Esophagus muscularis mucosa (tissue), 4 donors: ENCODE measurements around the gene ZNF333. TPM values are rescaled to one million over a fixed set of nuclear protein-coding genes. Genes with fewer than 3 reads are reported as not detected.

ENCODE experiments used
- DNase-seq: peaks from one replicate; pipeline ENCODE4 v3.0.0-alpha.2; 2017; ENCODE audit errors: extremely low spot score
- H3K27ac ChIP-seq, 4 donors: fragments of 200-600 bp; sonication (generic); replicated peaks in 1 of 4; 1 replicate in 3 of 4; 2 replicates in 1 of 4; pipeline ENCODE4 v1.5.1; 2016 to 2019; ENCODE audit warnings: mild to moderate bottlenecking in 1 of 4
- H3K27me3 ChIP-seq, 4 donors: fragments of 200-600 bp; sonication (generic); one replicate each; pipeline versions ENCODE4 v1.5.1 to v1.6.0; 2016 to 2019
- H3K36me3 ChIP-seq, 4 donors: fragments of 200-600 bp; sonication (generic); one replicate each; pipeline ENCODE4 v1.5.1; 2016 to 2019
- H3K4me1 ChIP-seq, 4 donors: fragments of 200-600 bp; sonication (generic); one replicate each; pipeline ENCODE4 v1.5.1; 2016 to 2019
- H3K4me3 ChIP-seq, 4 donors: fragments of 200-600 bp; sonication (generic); 1 replicate in 2 of 4; 2 replicates in 2 of 4; pipeline ENCODE4 v1.5.1; 2016 to 2019; ENCODE audit warnings: mild to moderate bottlenecking in 4 of 4, moderate library complexity in 1 of 4
- H3K9me3 ChIP-seq, 4 donors: fragments of 200-600 bp; sonication (generic); 1 replicate in 3 of 4; 2 replicates in 1 of 4; pipeline ENCODE4 v1.5.1; 2016 to 2019
- EP300 ChIP-seq: sonication (generic); formaldehyde crosslinking; IDR thresholded peaks from one replicate; pipeline ENCODE4 v1.6.1; 2017; ENCODE audit warnings: antibody characterized with exemption
- POLR2A ChIP-seq: fragments of 450-650 bp; IDR thresholded peaks from one replicate; pipeline ENCODE4 v1.6.1; 2017; ENCODE audit warnings: antibody characterized with exemption, moderate library complexity, mild to moderate bottlenecking, low read depth
- POLR2AphosphoS5 ChIP-seq, 2 donors: sonication (generic); formaldehyde crosslinking; IDR thresholded peaks; one replicate each; pipeline ENCODE4 v1.6.1; 2017; ENCODE audit warnings: antibody characterized with exemption in 2 of 2
- WGBS: methylation state at CpG from one replicate; pipeline ENCODE4 v1.1.5; 2018; 5-methylcytosine and 5-hydroxymethylcytosine counted together
- intact Hi-C: fragments of 100-400 bp; cut with DNase I; formaldehyde crosslinking; loops from one replicate; pipeline ENCODE4 v1.15.1; 2023
- total RNA-seq, 4 donors: library from RNA; depleted of rRNA; stranded (reverse); fragments of >200 nt; gene quantifications; one replicate each; pipeline versions ENCODE4 v1.1.0 to v1.2.1, GENCODE V29; 2016
- TF ChIP-seq, protein P1 (sequence below), 3 experiments: fragments of 200-600 bp in 2 of 3; fragments of 450-650 bp in 1 of 3; sonication (generic) in 2 of 3; IDR thresholded peaks; one replicate each; pipeline ENCODE4 v1.5.1; 2017 to 2019; ENCODE audit warnings: antibody characterized with exemption in 3 of 3, mild to moderate bottlenecking in 2 of 3, moderate library complexity in 1 of 3

Gene ZNF333
- 10 to 100 TPM; 14.5 to 32.9 (median 25.4) TPM for total RNA-seq

DNA sequence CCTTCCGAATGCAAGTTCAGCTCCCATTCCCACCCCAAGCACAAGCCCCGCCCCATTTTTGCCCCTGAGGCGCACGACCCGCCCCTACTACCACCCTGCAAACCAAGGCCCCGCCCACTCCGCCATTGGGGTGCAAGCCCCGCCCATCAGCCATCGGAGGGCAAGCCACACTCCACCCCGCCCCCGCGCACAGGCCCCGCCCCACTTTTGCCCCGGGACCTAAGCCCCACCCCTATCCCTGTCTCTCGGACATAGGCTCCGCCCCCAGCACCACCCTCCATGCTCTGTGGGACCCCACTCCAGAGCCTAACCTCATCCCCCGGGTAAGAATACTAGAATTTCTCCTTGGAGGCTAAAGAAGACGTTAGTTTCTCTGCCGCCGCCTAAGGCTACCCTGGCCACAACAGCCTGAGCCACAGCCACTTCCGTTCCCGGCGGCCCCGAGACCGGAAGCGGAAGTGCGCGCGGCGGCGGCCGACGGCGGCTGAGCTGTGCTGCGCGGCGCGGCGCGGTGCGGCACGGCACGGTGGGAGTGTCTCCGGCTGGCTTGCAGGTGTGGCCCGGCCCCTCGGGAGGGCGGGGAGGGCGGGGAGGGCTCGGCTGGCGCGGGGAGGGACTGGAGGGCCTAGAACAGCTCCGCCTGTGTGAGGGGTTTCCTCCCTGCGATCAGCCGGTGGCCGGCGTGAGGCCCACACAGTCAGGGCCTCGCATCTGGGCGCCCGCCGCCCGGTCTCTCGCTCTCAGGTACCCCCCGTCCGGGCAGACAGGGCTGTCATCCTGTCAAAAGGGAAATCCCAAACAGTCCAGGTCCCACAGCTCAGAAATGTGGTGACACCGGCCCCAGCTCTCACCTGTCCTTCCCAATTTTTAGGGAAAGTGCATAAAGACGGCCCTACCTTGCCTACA, at the start of gene ZNF333:
Gene ZNF333 (plus strand): TSS at position 451 of the 906 bp plus-strand sequence. CDS start 3,444 bp downstream, outside the sequence.
- H3K9me3 ChIP-seq: no peaks in the 10 kb centered on the region
- H3K27ac ChIP-seq: peak within 1 kb of the TSS; percentile 87 to 95 (median 93)
- intact Hi-C loops: loop anchor here (5.0 kb wide), 1 partner anchor 113 kb away; no protein-coding TSS in a partner anchor
- H3K4me1 ChIP-seq: peaks cover 7 to 30% (median 26%) of the 10 kb centered on the region in 4 donors
- DNase-seq: peak; percentile 99
- no peaks in the 10 kb centered on the region for H3K27me3 ChIP-seq
- TF ChIP-seq POLR2A: no peak
- TF ChIP-seq EP300: no peak
- TF ChIP-seq POLR2AphosphoS5 (IDR thresholded peaks at IDR 0.05): peak; percentile 74 to 79
- H3K36me3 ChIP-seq: peaks cover 7 to 18% (median 16%) of the 10 kb centered on the region in 4 donors
- H3K4me3 ChIP-seq: peak within 1 kb of the TSS; percentile 75 to 92 (median 80)
- WGBS: 1% methylated on average over 34 of the region's 66 CpGs

DNA sequence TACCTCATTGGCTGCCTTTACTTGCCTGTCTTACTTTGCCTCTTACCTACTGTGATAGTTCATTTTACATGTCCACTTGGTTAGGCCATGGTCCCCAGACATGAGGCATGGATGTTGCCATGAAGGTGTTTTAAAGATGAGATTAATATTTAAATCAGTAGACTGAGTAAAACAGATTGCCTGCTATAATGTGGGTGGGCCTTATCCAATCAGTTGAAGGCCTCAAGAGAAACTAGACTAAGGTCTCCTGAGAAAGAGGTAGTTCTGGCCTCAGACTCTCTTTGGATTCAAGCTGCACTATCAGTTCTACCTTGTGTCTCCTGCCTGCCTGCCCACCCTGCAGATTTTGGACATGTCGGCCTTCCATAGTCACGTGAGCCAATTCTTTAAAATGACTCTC, 41.3 kb upstream of the ZNF333 start:
- Histone ChIP-seq H3K36me3 (no peaks in the 10 kb centered on the region), H3K4me3 (no peak overlapping the region), H3K9me3 (peaks cover 0 to under 1% (median under 1%) of the 10 kb centered on the region in 4 donors), H3K27ac (no peak overlapping the region), H3K27me3 (peaks cover 0 to 35% (median 0%) of the 10 kb centered on the region in 4 donors), H3K4me1 (no peaks in the 10 kb centered on the region)
- DNase-seq: no peak
- WGBS: 68% methylated on average over 2 of the region's 2 CpGs
- no peak for TF ChIP-seq EP300
- TF ChIP-seq POLR2A: no peak
- TF ChIP-seq, protein P1, sequence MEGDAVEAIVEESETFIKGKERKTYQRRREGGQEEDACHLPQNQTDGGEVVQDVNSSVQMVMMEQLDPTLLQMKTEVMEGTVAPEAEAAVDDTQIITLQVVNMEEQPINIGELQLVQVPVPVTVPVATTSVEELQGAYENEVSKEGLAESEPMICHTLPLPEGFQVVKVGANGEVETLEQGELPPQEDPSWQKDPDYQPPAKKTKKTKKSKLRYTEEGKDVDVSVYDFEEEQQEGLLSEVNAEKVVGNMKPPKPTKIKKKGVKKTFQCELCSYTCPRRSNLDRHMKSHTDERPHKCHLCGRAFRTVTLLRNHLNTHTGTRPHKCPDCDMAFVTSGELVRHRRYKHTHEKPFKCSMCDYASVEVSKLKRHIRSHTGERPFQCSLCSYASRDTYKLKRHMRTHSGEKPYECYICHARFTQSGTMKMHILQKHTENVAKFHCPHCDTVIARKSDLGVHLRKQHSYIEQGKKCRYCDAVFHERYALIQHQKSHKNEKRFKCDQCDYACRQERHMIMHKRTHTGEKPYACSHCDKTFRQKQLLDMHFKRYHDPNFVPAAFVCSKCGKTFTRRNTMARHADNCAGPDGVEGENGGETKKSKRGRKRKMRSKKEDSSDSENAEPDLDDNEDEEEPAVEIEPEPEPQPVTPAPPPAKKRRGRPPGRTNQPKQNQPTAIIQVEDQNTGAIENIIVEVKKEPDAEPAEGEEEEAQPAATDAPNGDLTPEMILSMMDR (IDR thresholded peaks at IDR 0.05): no peak
- TF ChIP-seq POLR2AphosphoS5 (IDR thresholded peaks at IDR 0.05): no peak
- intact Hi-C loops: no loop called here

DNA sequence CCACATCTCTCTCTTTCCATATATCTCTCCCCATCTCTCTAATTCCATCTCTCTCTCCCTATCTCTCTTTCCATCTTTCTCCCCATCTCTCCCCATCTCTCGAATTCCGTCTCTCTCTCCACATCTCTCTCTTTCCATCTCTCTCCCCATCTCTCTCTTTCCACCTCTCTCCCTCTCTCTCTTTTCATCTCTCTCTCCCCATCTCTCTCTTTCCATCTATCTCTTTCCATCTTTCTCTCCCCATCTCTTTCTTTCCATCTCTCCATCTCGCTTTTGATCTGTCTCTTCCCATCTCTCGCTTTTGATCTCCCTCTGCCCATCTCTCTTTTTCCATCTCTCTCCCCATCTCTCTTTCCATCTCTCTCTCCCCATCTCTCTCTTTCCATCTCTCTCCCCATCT, 40.8 kb upstream of the ZNF333 start:
- 70% methylated on average over 4 of the region's 4 CpGs for WGBS
- Histone ChIP-seq H3K9me3 (no peaks in the 10 kb centered on the region), H3K36me3 (no peaks in the 10 kb centered on the region), H3K4me1 (no peaks in the 10 kb centered on the region), H3K27ac (no peak overlapping the region), H3K4me3 (no peak overlapping the region), H3K27me3 (peaks cover 0 to 33% (median 0%) of the 10 kb centered on the region in 4 donors)
- TF ChIP-seq EP300 (no peak), POLR2A (no peak), POLR2AphosphoS5 (IDR thresholded peaks at IDR 0.05) (no peak)
- TF ChIP-seq, protein P1 (IDR thresholded peaks at IDR 0.05): no peak
- DNase-seq: no peak
- intact Hi-C loops: no loop called here

DNA sequence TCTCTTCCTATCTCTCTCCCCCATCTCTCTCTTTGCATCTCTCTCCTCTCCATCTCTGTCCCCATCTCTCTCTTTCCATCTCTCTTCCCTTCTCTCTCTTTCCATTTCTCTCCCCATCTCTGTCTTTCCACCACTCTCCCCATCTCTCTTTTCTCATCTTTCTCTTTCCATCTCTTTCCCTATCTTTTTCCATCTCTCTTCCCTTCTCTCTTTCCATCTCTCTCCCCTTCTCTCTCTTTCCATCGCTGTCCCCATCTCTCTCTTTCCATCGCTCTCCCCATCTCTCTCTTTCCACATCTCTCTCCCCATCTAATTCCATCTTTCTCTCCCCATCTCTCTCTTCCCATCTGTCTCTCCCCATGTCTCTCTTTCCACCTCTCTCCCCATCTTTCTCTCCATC, 39.7 kb upstream of the ZNF333 start:
- Histone ChIP-seq H3K27me3 (peaks cover 0 to 30% (median 0%) of the 10 kb centered on the region in 4 donors), H3K4me3 (no peak overlapping the region), H3K9me3 (no peaks in the 10 kb centered on the region), H3K4me1 (no peaks in the 10 kb centered on the region), H3K27ac (no peak overlapping the region), H3K36me3 (no peaks in the 10 kb centered on the region)
- intact Hi-C loops: no loop called here
- no peak for TF ChIP-seq POLR2A
- no peak for TF ChIP-seq EP300
- TF ChIP-seq, protein P1 (IDR thresholded peaks at IDR 0.05): no peak
- TF ChIP-seq POLR2AphosphoS5 (IDR thresholded peaks at IDR 0.05): no peak
- 70% methylated on average over 2 of the region's 2 CpGs for WGBS
- DNase-seq: no peak
